Adipose tissue (tissue), 3 donors: ENCODE data around the gene YIPF5. TPM values are rescaled to one million over a fixed set of nuclear protein-coding genes. Genes with fewer than 3 reads are reported as not detected.

ENCODE experiments used
- H3K27ac ChIP-seq: one replicate; pipeline ENCODE4 v1.5.1; 2013; ENCODE audit warnings: low read depth, low read length
- WGBS, 3 donors: extraction: QIAGEN DNeasy Blood & Tissue Kit; methylation state at CpG; one replicate each; pipeline ENCODE4 v1.1.7; 2013; 5-methylcytosine and 5-hydroxymethylcytosine counted together
- polyA plus RNA-seq, 3 donors: library from polyadenylated mRNA; stranded (reverse); fragments of 200-250 nt; gene quantifications; one replicate each; pipeline ENCODE4 v1.2.3, GENCODE V29; 2013
- donor health status: healthy with polysubstance abuse.
- donor health status: Bipolar disorder and iron deficiency.
- donor health status: healthy.

The YIPF5 gene
- polyA plus RNA-seq, 3 donors: 13.8 to 18.8 (median 15.8) TPM

GRCh38 chr5:144187699-144188294 is 17.3 kb upstream of the YIPF5 start:
- H3K27ac ChIP-seq: no peak overlapping the region
- 0 to 2% (median 2%) methylated on average over 2 of the region's 2 CpGs for WGBS, 3 donors

GRCh38 chr5:144183254-144183889 is 12.9 kb upstream of the YIPF5 start:
- WGBS, 3 donors: 18 to 20% (median 18%) methylated on average over 4 of the region's 4 CpGs
- H3K27ac ChIP-seq: no peak overlapping the region

GRCh38 chr5:144179226-144179625 is 8.8 kb upstream of the YIPF5 start:
- H3K27ac ChIP-seq: no peak overlapping the region
- 80 to 100% (median 94%) methylated on average over 1 of the region's 1 CpG for WGBS, 3 donors

GRCh38 chr5:144177548-144177947 is 7.1 kb upstream of the YIPF5 start:
- H3K27ac ChIP-seq: no peak overlapping the region
- WGBS, 3 donors: 74 to 86% (median 82%) methylated on average over 3 of the region's 3 CpGs

GRCh38 chr5:144173766-144174165 is 3.3 kb upstream of the YIPF5 start:
- 49 to 60% (median 57%) methylated on average over 3 of the region's 3 CpGs for WGBS, 3 donors

GRCh38 chr5:144169904-144170275 is 569 bp downstream of the YIPF5 start:
- WGBS, 3 donors: 1 to 4% (median 4%) methylated on average over 12 of the region's 12 CpGs

More at GRCh38 chr5:144173766-144174165, 3.3 kb upstream of the YIPF5 start:
- H3K27ac ChIP-seq: no peak overlapping the region

GRCh38 chr5:144167998-144168397 is 2.5 kb downstream of the YIPF5 start:
- no peak overlapping the region for H3K27ac ChIP-seq
- 65 to 80% (median 78%) methylated on average over 3 of the region's 3 CpGs for WGBS, 3 donors

More at GRCh38 chr5:144169904-144170275, 569 bp downstream of the YIPF5 start:
- no peak overlapping the region for H3K27ac ChIP-seq

- H3K27ac ChIP-seq: no peak overlapping the region
- 89 to 92% (median 90%) methylated on average over 1 of the region's 1 CpG for WGBS, 3 donors
These were observed 3.8 kb downstream of the YIPF5 start for GRCh38 chr5:144166696-144167095.

- WGBS, 3 donors: 93 to 100% (median 97%) methylated on average over 1 of the region's 1 CpG
These were observed 7.8 kb downstream of the YIPF5 start for GRCh38 chr5:144162686-144163085.

GRCh38 chr5:144156767-144157171 is 13.7 kb downstream of the YIPF5 start:
- H3K27ac ChIP-seq: no peak overlapping the region
- WGBS, 3 donors: 25 to 90% (median 83%) methylated on average over 2 of the region's 2 CpGs

More at GRCh38 chr5:144162686-144163085, 7.8 kb downstream of the YIPF5 start:
- H3K27ac ChIP-seq: no peak overlapping the region

GRCh38 chr5:144151026-144151425 is 19.4 kb downstream of the YIPF5 start:
- 86 to 93% (median 88%) methylated on average over 3 of the region's 3 CpGs for WGBS, 3 donors
- H3K27ac ChIP-seq: no peak overlapping the region

- 25 to 59% (median 49%) methylated on average over 4 of the region's 4 CpGs for WGBS, 3 donors
- H3K27ac ChIP-seq: no peak overlapping the region
These were observed 25.3 kb downstream of the YIPF5 start for GRCh38 chr5:144144956-144145751.

- no peak overlapping the region for H3K27ac ChIP-seq
- WGBS, 3 donors: 85 to 100% (median 100%) methylated on average over 1 of the region's 1 CpG
These were observed 26.8 kb downstream of the YIPF5 start for GRCh38 chr5:144143625-144144024.

- H3K27ac ChIP-seq: no peak overlapping the region
- 31 to 54% (median 34%) methylated on average over 1 of the region's 1 CpG for WGBS, 3 donors
These were observed 27.7 kb downstream of the YIPF5 start for GRCh38 chr5:144142824-144143162.

GRCh38 chr5:144142139-144142823 is 28.2 kb downstream of the YIPF5 start:
- H3K27ac ChIP-seq: no peak overlapping the region
- WGBS, 3 donors: 5 to 21% (median 9%) methylated on average over 2 of the region's 2 CpGs

- 88 to 97% (median 94%) methylated on average over 2 of the region's 2 CpGs for WGBS, 3 donors
- no peak overlapping the region for H3K27ac ChIP-seq
These were observed 28.9 kb downstream of the YIPF5 start for GRCh38 chr5:144141585-144141984.

GRCh38 chr5:144139586-144139985 is 30.9 kb downstream of the YIPF5 start:
- H3K27ac ChIP-seq: no peak overlapping the region
- 64 to 81% (median 73%) methylated on average over 5 of the region's 5 CpGs for WGBS, 3 donors

- 68 to 85% (median 73%) methylated on average over 3 of the region's 3 CpGs for WGBS, 3 donors
- H3K27ac ChIP-seq: no peak overlapping the region
These were observed 35.2 kb downstream of the YIPF5 start for GRCh38 chr5:144135113-144135762.
